DMS53 treated with DMSO at 0.1 percent for 48 hours (cell line): ENCODE measurements around the gene DLEC1.
"Not testable (repeated sequence)": the region's sequence is repeated elsewhere in the genome, so short reads cannot be mapped to it uniquely, and the experiment has no call there.

ENCODE experiments used
- DNase-seq: peaks from one replicate; lab custom pipeline; 2025; ENCODE audit not compliant: unreplicated experiment; lab: John Stamatoyannopoulos, UW

Gene DLEC1

DNA sequence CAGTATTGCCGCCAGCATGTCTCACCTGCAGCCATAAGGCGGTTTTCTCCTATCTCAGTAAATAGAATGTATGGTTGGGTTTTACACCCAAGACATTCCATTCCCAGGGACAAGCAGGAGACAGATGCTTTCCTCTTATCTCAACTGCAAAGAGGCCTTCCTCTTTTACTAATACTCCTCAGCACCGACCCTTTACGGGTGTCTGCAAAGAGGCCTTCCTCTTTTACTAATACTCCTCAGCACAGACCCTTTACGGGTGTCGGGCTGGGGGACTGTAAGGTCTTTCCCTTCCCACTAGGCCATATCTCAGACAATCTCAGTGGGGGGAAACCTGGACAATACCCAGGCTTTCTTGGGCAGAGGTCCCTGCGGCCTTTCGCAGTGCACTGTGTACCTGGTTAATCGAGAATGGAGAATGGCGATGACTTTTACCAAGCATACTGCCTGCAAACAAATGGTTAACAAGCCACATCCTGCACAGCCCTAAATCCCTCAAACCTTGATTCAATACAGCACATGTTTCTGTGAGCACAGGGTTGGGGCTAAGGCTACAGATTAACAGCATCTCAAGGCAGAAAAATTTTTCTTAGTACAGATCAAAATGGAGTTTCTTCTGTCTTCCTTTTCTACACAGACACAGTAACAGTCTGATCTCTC is 96.7 kb downstream of the DLEC1 start:
- DNase-seq: not testable (repeated sequence)

DNA sequence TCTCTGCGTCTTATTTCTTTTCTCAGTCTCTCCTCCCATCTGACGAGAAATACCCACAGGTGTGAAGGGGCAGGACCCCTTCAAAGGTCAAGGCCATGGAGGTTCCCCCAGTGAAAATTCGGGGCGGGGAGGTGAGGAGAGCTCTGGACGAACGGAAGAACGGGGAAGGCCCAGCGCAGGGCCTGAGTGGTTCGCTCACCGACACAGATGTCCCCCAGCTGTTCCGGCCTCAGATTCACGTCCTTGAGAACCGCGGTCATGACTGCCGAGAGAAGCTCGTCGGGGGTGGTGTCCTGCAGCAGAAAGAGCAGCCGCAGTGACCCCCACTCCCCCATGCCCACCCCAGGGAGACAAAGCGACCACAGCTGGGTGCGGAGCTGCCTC is 97.4 kb downstream of the DLEC1 start:
- no peak for DNase-seq

DNA sequence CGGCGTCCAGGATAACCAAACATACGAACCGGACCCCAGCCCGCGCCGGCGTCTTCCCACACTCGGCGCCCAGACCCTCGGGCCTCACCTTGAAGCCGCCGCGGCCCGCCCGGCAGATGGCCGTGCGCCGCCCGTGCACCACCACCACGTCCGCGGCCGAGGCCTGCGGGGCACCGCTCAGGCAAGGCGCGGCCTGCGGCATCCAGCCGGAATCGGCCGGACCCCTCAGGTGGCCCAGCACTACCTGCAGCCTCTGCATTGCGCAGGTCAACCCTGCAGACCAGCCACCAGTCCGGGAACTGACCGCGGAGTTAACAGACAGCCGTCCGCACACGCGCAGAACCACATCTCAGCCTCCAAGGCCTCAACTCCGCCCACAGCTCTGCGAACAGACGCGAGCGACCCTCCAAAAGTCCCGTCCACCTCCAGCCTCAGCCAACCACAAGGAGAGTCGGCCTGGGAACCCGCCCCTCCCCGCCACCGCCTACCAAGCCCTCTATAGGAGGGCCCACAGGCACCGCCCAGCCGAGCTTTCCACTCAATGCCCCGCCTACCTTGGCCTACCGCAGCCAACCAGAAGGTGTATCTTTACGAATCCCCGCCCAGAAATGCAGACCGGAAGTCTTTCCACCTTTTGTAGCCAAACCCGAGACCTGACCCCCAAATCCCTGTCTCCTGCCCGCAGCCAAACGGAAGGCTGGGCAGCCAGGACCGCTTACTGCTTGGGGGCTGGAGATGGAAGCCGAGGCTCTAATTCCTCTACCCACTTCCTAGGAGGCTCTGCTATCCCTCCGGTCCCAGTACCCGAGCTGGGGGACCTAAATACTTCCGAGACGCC is 98.0 kb downstream of the DLEC1 start, which contains the start of gene ACAA1:
TSS of gene ACAA1 (minus strand) at position 351 of the 838 bp plus-strand sequence. CDS start at position 259, 92 bp downstream.
- peak; percentile 76 for DNase-seq

DNA sequence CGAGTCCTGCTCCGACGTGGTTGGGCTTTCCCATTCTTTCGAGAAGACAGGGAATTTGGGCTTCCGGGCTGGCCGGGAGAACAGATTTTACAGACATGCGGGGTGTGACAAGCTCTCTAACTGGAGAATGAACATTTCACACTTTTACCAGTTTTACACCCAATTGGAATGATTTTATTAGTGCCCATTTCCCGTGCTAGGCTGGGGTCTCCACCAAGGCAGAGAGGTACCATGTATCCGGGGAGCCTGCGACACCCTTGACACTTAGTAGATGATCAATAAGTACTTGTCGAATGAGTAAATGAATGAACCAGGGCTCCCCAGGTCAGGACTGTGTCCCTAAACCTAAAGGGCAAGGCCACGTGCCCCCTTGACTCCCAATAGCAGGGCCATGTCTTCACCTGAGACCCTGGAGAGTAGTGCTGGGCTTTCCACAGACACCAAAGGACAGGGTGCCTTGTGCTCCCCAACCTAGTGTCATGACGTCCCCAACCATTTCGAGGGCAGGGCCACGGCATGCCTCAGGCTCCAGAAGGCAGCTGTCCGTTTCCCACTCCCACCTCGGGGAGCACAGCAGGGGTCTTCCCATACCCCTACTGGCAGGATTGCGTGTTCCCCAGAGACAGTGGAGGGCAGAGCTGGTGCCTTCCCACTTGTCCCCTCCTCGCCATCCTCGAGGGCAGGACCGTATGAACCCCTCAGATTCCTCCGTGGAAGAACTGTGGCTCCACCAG is 98.8 kb downstream of the DLEC1 start:
- DNase-seq: no peak

DNA sequence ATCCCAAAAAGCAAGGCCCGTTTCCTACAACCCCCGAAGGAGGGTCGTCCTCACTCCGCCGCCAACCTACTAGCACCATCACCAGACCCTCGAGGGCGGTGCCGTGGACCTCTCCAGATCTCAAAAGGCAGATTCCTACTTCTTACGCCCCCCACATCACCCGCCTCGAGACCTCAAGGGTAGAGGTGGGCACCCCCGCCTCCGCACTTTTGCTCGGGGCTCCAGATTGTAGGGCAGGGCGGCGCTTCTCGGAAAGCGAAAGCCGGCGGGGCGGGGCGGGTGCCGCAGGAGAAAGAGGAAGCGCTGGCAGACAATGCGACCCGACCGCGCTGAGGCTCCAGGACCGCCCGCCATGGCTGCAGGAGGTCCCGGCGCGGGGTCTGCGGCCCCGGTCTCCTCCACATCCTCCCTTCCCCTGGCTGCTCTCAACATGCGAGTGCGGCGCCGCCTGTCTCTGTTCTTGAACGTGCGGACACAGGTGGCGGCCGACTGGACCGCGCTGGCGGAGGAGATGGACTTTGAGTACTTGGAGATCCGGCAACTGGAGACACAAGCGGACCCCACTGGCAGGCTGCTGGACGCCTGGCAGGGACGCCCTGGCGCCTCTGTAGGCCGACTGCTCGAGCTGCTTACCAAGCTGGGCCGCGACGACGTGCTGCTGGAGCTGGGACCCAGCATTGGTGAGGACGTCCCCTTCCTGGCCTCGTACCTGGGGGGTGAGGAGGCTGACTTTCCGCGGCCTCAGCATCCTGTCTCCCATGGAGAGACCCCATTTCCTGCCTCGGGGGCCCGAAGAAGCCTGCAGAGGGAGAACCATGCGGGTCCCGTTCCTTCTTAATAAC is 99.6 kb downstream of the DLEC1 start, which contains the start of gene MYD88:
TSS of gene MYD88 (plus strand) at position 313 of the 842 bp plus-strand sequence. CDS start at position 353, 40 bp downstream.
- no peak for DNase-seq

DNA sequence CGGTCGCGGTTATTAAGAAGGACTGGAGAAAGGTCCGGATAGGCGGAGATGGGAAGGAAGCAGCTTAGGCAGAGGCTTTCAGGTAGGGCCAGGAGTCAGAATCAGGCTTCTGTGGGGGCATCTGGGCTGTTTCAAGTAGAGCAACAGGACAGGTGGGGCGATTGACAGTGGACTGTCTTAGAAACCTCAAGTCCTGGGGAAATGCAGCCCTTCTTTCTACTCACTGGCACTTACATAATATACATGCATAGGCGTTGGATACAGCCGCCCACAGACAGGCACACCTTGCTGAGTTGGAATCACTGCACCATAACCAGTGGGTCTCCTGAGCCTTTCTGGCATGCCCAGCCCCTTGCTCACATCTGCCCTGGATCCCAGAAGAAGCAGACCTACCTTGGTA is 100.2 kb downstream of the DLEC1 start:
- no peak for DNase-seq

DNA sequence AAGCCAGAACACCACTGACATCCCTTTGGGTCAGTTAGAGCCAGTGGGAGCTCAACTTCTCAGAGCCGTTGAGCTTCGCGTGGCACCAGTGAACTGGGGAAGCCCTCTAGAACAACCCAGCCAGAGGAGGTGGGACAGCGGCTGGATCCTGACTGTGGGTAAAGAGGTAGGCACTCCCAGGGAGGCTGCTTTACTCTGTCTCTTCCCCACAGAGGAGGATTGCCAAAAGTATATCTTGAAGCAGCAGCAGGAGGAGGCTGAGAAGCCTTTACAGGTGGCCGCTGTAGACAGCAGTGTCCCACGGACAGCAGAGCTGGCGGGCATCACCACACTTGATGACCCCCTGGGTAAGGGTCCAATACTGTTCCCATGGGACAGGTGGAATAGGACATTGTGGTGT is 100.6 kb downstream of the DLEC1 start:
- DNase-seq: no peak

DNA sequence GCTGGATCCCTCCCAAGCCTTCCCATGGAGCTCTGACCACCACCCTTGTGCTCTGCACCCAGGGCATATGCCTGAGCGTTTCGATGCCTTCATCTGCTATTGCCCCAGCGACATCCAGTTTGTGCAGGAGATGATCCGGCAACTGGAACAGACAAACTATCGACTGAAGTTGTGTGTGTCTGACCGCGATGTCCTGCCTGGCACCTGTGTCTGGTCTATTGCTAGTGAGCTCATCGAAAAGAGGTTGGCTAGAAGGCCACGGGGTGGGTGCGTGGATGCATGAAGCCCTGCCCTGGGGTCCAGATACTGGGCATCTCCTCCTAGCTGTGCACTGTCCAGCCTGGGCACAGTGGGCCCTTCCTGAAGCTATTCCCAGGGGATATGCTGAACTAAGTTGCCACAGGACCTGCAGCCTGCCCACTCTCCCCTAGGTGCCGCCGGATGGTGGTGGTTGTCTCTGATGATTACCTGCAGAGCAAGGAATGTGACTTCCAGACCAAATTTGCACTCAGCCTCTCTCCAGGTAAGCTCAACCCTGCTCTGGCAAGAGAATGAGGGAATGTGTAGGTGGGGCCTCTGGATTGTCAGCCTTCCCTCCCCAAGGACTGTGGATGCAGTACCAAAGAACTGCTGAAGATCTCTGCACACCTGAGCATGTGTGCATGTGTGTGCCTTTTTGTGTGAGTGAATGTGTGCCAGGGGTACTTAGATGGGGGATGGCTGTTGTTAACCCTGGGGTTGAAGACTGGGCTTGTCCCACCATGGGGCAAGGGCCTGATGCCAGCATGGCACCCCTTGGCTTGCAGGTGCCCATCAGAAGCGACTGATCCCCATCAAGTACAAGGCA is 101.5 kb downstream of the DLEC1 start:
- DNase-seq: no peak

DNA sequence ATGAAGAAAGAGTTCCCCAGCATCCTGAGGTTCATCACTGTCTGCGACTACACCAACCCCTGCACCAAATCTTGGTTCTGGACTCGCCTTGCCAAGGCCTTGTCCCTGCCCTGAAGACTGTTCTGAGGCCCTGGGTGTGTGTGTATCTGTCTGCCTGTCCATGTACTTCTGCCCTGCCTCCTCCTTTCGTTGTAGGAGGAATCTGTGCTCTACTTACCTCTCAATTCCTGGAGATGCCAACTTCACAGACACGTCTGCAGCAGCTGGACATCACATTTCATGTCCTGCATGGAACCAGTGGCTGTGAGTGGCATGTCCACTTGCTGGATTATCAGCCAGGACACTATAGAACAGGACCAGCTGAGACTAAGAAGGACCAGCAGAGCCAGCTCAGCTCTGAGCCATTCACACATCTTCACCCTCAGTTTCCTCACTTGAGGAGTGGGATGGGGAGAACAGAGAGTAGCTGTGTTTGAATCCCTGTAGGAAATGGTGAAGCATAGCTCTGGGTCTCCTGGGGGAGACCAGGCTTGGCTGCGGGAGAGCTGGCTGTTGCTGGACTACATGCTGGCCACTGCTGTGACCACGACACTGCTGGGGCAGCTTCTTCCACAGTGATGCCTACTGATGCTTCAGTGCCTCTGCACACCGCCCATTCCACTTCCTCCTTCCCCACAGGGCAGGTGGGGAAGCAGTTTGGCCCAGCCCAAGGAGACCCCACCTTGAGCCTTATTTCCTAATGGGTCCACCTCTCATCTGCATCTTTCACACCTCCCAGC is 102.4 kb downstream of the DLEC1 start:
- DNase-seq: no peak

DNA sequence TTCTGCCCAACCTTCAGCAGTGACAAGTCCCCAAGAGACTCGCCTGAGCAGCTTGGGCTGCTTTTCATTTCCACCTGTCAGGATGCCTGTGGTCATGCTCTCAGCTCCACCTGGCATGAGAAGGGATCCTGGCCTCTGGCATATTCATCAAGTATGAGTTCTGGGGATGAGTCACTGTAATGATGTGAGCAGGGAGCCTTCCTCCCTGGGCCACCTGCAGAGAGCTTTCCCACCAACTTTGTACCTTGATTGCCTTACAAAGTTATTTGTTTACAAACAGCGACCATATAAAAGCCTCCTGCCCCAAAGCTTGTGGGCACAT is 102.9 kb downstream of the DLEC1 start:
- no peak for DNase-seq

DNA sequence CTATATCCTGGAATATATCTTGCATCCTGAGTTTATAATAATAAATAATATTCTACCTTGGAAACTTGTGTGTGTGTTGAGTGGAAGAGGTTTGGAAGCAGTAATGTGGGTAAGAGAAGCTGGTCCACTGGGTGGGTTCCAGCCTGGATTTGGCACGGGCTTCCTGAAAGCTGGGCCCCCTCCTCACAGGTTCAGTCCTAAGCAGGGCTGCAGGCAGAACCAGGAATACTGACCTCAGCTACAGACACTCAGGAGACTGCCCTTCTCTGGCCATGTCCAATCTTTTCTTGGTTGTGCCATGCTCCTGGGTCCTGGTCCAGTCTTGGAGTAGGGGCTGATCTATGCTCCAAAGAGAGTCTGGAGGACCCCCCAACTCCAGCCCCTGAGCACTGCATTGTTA is 104.0 kb downstream of the DLEC1 start:
- DNase-seq: no peak

DNA sequence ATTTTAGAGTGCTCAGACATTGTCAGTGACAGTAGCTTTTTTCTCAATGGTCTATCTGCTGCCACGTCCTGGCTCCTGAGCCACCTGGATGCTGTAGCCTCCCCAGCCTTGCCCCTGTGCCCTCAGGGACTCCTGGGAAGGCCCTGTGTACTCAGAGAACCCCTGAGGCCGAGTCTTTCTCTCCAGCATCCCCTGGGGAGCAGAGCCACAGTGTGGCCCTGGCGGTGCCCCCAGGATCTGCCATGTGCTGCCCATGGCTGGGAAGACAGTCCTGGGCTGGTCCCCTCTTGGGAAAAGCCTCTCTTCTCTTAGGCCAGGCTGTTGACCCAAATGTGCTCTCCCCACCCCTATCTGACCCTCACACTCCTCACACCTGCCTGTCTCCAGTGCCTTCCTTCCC is 104.5 kb downstream of the DLEC1 start:
- no peak for DNase-seq

DNA sequence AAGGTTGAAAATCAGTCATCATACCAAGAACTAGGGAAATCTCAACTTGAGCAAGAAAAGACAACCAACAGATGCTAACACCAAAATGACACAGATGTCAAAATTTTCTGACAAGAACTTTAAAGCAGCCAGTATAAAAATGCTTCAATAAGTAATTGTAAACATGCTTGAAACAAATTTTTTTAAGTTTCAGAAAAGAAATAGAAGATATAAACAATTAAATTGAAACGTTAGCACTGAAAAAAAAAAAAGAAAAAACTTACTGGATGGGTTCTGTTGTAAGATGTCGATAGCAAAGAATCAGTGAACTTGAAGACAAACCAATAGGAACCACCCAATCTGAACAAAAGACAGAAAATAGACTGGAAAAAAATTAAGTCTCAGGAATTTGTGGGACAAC is 107.5 kb downstream of the DLEC1 start:
- no peak for DNase-seq

DNA sequence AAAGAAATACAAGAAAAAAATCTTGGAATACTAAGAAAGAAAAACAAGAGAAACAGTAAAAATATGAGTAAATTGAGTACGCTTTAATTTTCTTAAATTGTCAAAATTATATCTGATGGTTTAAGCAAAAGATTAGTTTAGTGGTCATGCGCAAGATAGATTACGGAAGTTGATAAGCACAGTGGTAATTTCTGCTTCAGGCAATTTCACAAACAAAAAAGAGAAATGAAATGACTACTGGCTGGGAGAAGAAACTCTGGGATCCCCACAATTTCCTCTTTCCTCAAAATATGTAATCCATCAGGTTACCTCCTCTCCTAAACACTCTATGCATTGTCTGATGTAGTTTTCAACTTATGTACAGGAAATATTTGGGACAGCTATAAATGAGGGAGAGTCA is 108.4 kb downstream of the DLEC1 start:
- DNase-seq: no peak

DNA sequence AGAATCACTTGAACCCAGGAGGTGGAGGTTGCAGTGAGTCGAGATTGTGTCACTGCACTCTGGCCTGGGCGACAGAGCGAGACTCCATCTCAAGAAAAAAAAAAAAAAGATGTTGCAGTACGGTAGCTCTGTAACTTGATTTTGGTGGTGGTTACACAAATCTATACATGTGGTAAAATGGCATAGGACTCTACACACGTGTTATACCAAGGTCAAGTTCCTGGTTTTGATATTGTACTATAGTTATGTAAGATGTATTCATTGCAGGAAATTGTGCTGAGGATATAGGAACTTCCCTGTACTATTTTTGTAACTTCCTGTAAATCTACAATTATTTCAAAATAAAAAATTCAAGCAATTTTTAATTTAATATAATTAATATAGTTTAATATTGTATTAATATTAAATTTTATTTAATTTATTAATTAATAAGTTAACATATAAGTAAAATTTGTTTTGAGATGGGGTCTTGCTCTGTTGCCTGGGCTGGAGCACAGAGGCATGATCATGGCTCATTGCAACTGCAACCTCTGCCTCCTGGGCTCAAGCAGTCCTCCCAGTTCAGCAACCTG is 109.4 kb downstream of the DLEC1 start:
- DNase-seq: no peak

DNA sequence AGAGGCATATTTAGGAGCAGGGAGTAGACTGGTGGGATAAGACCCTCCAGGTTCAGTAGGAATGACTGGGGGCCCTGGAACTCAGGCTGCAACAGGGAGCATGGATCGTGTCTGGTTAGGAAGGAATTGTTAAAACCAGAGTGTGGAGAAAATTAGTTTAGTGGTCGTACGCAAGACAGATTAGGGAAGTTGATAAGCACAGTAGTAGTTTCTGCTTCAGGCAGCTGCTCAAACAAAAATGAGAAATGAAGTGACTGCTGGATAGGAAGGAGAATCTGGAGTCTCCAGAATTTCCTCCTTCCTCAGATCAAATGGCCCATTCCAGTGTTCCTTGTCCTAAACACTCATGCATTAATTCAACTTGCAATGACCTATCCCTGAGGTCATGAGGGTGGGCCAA is 110.7 kb downstream of the DLEC1 start:
- DNase-seq: no peak

DNA sequence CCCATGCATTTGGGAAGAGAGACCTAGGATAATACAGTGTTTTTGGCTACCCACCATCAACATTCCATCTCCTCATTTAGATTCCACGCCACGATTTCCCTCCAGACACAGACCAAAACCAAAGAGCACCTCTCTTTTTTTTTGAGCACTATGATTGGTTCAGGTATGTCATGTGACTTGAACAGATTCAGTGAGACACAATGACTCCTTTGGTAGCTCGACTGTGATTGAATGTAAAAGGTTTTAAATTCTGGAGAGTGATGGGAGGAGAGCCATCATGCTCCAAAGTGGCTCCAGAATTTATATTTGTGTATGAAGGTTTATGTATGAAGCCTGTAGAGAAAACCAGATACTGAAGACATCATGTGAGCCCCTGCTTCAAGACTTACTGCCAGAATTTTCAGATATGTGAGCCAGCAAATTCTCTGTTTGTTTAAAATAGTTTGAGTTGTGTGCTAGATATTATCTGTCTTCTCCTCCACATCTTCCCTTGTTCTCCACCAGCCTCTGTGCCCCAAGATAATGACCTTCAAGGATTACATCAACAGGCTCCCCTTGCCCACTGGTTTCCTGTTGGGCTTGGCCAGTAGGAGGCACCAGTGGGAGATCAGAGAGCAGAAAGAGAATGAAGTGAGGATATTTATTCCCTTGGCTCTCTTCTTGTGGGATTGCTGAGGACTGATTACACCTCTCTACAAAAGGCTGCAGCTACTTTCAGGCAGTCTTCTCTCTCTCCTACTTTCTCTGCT is 111.9 kb downstream of the DLEC1 start:
- no peak for DNase-seq

DNA sequence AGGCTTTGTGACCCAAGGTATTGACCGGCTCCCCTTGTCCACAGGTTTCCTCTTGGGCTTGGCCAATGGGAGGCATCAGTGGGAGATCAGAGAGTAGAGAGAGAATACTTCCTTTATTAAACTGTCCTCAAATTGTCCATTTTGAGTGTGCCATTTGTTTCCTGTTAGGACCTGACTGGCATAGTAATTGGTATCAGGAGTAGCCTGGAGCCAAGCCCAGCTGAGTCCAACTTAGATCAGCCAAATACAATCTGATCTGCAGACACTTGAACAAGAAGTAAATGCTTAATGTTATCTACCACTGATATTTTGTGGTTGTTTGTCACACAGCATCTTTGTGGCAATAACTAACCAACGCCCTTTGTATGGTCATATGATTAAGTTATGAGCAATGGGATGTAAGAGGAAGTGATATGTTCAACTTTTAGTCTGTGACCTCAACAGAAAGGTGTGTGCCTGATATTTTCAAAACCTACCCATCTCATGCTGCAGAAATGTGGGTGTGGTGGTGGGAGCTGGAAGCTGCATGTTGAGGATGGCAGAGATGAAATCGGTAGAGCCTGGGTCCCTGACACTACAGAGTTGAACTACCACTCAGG is 112.8 kb downstream of the DLEC1 start:
- DNase-seq: no peak
